ENCODE results near the gene PIGW.
A peak's percentile ranks its signal among the peaks of the same experiment; 100 is the strongest.

The PIGW gene

DNA sequence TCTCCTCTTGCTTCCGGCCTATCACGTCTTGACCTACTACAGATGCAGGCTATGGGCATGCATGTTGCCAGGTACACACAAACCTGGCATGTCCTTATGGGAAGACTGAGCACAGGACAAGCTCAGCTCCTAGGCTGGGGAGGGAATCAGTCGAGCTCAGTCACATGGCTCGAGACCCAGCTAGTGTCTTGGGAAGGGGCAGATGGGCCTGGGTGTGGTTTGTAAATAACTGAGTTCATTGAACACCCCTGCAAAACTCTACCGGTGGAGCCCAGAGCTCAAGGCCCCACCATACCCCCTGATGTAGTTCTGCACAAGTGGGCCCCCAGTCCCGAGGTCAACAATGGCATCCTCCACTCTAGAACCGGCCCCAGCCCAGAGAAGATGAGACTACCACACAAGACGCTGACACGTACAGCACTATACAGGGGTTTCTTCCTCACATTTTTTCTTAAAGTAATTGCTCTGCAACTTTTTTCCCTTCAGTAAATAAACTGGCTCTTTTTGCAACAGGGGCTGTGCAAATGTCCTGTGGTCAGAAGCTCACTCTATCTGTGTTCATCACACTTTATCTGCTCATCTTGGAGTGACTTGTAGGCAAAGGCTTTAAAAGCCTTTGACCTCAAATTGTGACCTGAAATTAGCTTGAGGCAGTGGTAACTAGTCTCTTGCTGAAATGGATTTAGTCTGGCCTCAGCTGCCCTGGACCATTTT is 25.4 kb upstream of the PIGW start:
- DNase-seq (ENCODE audit: low read depth), result no peak

DNA sequence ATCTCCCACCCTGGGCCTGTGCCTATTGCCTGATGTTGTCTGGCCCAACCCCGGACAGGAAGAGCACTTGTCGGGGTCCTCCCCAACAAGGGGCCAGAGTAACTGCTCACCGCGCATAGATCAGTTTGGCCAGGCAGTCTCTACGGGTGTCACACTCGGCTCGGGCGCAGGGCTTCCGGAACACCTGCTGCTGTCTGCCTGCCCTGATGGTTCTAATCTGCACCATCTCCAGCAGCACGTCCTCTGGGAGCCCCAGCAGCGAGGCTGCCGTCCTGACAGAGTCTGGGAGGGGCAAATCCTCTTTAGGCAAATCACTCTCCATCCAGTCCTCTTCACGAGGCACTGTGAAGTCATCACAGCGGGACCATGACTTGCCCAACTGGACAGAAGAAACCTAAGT is 24.2 kb upstream of the PIGW start:
- no peak for DNase-seq (ENCODE audit: low read depth)

DNA sequence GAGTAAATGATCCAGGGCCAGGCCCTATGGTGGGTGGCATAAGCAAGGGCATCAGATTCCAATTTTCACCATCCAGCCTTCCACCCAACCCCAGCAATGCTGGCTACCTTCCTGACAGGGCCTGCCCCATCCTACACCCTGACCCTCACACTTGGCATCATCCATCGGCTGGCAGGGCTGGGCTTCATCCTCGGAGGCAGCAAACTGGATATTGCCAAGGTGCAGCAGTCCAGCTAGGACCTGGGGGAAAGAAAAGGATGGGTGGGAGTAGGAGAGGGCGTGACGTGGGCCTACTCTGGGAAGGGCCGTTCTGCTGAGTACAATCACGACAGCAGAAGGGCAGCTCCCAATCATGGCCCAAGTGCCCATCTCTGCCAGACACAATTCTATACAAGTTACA is 23.6 kb upstream of the PIGW start:
- DNase-seq (ENCODE audit: low read depth), result no peak

DNA sequence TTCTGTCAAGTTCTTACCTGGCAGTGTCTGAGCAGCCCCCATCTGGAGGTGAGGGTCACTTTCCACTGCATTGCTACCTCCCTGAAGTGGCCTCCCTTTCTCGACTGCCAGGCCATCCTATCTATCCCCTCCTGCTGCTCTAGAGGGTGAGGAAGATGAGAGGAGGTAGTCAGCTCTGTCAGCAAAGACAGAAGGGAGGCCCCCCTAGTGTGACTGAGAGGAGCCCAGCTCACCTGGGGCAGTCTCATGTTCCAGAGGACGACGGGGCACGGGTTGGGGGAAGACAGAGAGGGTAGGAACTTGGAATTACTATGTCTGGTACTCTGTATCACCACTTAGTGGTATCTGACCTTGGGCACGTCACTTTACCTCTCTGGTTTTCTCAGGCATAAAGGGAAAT is 22.1 kb upstream of the PIGW start:
- no peak for DNase-seq (ENCODE audit: low read depth)

DNA sequence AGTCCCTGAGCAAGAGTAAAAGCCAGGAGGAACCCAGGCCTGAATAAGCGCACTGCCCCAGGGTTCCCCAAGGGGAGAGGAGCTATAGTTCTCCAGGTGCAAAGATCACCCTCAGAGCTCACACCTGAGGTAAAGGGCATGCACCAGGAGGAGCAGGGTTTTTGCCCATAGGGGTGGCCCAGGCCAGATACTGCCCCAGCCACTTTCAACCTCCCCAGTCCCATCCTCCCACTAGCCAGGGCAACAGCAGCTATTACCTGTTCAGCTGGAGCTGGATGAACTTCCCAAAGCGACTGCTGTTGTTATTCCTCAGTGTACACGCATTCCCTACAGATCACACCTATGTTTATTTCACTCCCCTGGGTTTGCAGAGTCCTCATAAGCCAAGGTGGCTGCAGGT is 19.9 kb upstream of the PIGW start:
- DNase-seq (ENCODE audit: low read depth), result no peak

GRCh38 chr17:36515837-36516236 is 18.9 kb upstream of the PIGW start:
- DNase-seq (ENCODE audit: low read depth), result no peak

DNA sequence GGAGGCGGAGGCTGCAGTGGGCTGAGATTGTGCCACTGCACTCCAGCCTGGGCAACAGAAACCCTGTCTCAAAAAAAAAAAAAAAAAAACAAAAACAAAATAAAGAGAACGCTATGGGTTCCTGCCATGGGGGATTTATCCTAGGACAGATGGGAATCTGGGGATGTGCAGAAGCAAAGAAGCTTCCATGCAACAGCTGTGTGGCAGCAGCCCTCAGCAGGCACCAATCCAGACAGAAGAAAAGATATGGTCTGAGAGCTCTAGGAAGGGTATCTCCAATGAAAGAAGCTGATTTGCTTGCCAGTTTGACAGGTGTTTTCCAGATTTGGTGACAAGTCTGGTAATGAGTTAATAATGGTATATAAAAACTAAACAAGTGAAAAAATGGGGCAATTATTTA is 11.7 kb upstream of the PIGW start:
- DNase-seq (ENCODE audit: low read depth), result no peak

- no peak for DNase-seq (ENCODE audit: low read depth)
Measured at GRCh38 chr17:36524428-36524876, 10.3 kb upstream of the PIGW start.

DNA sequence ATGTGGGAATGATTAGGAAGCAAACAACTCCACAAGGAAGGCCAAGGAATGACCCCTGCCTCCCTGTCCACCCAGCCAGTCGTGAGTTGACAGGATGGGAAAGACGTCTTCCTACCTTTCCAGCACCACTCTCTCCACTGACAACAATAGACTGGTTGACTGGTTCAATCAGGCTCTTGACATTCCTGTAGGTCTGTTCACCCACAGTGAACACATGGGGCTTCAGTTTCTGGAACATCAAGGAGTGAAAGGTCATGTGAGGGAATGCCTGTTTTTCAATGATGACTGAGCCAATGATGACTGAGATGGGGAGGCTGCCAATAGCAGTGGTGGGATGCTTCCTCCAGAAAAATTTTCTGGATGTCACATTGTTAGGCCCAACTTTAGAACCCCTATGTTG is 9.7 kb upstream of the PIGW start:
- no peak for DNase-seq (ENCODE audit: low read depth)

DNA sequence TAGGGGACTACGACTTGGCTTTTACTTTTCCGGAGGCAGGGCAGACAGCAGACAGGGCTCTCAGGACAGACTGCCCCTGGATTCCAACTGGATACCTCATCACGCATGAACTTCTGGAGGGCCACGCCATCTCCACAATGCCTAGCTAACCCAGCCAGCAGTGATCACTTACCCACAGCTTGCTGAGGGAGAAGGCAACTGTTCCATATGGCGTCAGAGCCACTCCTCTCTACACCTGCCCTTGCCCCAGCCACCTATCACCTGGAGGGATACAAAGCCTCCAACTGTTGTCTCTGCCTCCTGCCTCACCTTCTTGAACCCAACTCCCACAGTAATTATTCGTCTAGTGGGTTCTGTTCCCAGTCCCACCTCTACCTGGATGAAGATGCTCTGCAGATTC is 8.9 kb upstream of the PIGW start:
- no peak for DNase-seq (ENCODE audit: low read depth)

DNA sequence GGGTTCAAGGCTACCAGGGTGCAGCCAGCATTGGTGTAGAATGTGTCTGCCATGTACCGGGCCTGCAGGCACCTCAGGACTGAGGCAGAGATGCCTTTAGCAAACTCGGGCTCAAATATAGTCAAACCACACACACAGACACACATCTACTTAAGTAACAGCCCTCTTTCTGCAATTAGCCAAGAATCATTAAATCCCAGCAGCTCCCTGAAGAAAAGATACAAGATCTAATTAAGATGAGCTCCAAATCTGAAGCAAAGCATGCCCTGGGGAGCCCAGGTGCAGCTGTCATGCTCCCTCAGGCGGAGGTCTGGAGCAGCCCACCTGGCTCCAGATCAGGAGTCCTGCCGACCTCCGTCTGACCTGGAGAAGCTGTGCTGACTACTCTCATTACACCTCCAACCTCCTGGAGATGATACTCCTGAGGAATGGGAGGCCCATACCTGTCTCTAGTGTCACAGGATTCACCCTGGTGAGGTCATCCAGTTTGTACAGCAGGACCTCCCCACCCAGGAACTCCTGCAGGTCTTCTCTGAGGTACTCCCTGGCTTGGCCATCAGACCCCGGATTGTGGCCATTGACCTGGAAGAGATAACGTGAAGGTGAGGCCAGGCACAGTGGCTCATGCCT is 7.1 kb upstream of the PIGW start:
- DNase-seq (ENCODE audit: low read depth), result no peak

GRCh38 chr17:36529121-36529520 is 5.7 kb upstream of the PIGW start:
- DNase-seq (ENCODE audit: low read depth), result peak; percentile 22

DNA sequence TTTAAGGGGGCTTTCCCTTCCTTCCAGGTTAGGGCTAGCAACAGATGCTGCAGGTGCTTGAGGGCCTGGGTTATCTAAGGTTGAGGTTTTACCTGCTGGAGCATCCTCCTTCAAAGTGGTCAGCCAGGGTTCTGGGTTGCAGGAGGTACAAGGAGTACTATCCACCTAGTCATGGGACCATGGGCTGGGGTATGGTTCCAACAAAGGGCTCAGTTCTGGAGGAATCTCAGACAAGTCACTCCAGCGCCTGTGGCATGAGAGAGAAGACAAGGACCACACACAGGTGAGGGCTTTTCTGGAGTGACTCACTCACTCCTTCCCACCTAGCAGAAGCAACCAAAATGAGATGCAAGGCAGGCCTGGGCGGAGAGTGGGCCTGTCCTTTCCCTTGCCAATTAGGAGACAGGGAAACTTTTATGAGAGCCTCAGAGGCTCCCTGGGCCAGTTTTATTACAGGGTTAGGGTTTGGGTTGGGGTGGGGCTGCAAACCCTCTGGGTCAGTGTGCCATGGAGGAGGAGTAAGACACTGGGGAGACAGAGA is 2.3 kb upstream of the PIGW start:
- no peak for DNase-seq (ENCODE audit: low read depth)

- peak; percentile 70 for DNase-seq (ENCODE audit: low read depth)
Measured at GRCh38 chr17:36533935-36534839, 600 bp upstream of the PIGW start.

- no peak for DNase-seq (ENCODE audit: low read depth)
Measured at GRCh38 chr17:36535669-36536081, 888 bp downstream of the PIGW start.

GRCh38 chr17:36540696-36541095 is 5.9 kb downstream of the PIGW start:
- no peak for DNase-seq (ENCODE audit: low read depth)

- no peak for DNase-seq (ENCODE audit: low read depth)
Measured at GRCh38 chr17:36542755-36543154, 8.0 kb downstream of the PIGW start.

- peak; percentile 27 for DNase-seq (ENCODE audit: low read depth)
Measured at GRCh38 chr17:36544044-36544306, 9.2 kb downstream of the PIGW start.

- peak; percentile 70 for DNase-seq (ENCODE audit: low read depth)
Measured at GRCh38 chr17:36544307-36545076, 9.7 kb downstream of the PIGW start, which contains the start of gene GGNBP2. Gene GGNBP2, plus strand, starts transcription at chr17:36544919. Its CDS starts 806 bp downstream, at chr17:36545725.

DNA sequence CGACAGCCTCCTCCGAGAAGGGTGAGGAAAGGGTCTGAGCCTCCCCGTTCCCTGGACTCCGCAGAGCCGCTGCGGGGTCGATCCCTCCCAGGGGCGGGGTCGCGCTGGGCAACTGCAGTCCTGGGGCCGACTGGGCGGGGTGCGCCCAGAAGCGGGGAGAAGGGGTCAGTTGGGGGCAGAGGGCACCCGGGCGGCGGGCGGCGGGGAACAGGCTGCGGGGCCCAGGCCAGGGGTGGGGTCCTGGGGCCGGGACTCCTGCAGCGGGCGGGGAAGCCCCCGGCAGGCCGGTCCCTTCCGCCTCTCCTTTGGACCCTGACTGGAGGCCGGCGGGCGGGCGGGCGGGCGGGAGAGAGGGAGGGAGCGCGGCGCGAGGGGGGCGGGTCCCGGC is 10.3 kb downstream of the PIGW start:
- no peak for DNase-seq (ENCODE audit: low read depth)

DNA sequence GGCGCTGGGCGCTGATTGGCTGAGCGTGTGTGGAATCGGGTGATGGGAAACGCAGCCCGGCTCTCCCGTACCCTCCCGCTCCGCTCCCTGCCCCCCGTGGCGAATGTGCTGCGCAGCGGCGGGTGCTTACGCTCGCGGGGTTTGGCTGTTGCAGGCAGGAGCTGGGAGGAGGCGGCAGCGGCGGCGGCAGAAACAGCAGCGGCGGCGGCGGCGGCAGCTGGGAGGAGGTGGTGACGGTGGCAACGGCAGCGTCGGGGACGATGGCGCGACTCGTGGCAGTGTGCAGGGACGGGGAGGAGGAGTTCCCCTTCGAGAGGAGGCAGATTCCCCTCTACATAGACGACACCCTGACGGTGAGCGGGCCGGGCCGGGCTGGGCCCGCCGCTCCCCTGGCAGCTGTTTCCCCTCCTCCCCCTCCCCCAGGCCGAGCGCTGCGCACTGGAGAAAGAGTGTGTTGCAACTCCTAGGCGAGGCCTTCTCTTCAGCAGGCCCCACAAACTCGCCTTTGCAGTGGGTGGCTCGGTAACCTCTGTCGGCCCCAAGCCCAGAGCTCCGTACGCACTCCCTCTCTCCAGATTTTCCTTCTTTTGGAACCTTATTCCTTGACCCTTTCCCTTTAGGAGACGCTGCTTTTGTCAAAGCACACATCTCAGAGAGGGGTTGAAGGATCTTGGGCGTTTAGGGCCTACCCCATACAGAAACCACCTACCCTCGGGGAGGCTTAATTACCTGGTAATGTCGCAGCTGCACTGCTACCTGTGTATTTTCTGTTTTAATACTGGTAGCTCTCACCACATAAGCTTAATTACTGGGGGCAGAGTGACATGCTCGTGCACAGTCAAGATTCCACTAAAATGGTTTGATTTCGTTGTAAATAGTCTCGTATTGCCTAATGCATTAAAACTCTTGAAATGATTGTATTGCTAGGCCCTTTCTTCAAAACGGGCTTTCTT is 11.0 kb downstream of the PIGW start:
- peak; percentile 85 for DNase-seq (ENCODE audit: low read depth)
